OCI-LY7 (cell line): ENCODE results near the gene ZNF431.

Experiments used
- EZH2phosphoT487 ChIP-seq: fragments of 200-600 bp; sonication (generic); IDR thresholded peaks from 2 replicates; pipeline ENCODE4 v1.6.1; 2018; ENCODE audit warnings: low read depth, borderline replicate concordance, mild to moderate bottlenecking, mixed run types, antibody characterized with exemption, low read length, moderate library complexity, mixed read lengths
- TF ChIP-seq, protein P1 (sequence below): fragments of 200-600 bp; sonication (generic); conservative IDR thresholded peaks from 2 replicates; pipeline ENCODE4 v1.5.1; 2014; ENCODE audit warnings: mild to moderate bottlenecking, antibody characterized with exemption, low read length, moderate library complexity, mixed read lengths

DNA sequence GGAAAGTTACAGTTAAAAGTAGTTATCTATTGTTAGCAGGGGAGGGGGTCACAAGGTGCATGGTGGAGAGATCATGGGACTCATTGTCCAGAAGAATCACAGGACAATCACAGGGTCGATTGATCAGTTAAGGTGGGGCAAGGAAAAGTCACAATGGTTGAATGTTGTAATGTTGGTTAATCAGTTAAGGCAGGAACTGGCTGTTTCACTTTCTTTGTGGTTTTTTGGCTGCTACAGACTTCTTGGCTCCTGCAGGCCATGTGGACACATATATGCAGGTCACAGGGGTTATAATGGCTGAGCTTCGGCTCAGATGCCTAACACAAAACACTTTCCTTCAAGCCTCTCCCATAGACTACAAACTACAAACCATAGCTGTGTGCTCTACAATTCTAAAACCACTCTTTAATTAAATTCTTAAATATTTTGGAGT lies 6.9 kb upstream of the ZNF431 start:
- TF ChIP-seq, protein P1, sequence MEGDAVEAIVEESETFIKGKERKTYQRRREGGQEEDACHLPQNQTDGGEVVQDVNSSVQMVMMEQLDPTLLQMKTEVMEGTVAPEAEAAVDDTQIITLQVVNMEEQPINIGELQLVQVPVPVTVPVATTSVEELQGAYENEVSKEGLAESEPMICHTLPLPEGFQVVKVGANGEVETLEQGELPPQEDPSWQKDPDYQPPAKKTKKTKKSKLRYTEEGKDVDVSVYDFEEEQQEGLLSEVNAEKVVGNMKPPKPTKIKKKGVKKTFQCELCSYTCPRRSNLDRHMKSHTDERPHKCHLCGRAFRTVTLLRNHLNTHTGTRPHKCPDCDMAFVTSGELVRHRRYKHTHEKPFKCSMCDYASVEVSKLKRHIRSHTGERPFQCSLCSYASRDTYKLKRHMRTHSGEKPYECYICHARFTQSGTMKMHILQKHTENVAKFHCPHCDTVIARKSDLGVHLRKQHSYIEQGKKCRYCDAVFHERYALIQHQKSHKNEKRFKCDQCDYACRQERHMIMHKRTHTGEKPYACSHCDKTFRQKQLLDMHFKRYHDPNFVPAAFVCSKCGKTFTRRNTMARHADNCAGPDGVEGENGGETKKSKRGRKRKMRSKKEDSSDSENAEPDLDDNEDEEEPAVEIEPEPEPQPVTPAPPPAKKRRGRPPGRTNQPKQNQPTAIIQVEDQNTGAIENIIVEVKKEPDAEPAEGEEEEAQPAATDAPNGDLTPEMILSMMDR, result no peak
- no peak for TF ChIP-seq EZH2phosphoT487
